Stromal cell of bone marrow (primary cell): ENCODE measurements around the gene NTN1.
"Not testable (repeated sequence)": the region's sequence is repeated elsewhere in the genome, so short reads cannot be mapped to it uniquely, and the experiment has no call there.

Source experiments
- DNase-seq: peaks from one replicate; pipeline ENCODE4 v3.0.0-alpha.2; 2012; ENCODE audit warnings: low read depth

The NTN1 gene

DNA sequence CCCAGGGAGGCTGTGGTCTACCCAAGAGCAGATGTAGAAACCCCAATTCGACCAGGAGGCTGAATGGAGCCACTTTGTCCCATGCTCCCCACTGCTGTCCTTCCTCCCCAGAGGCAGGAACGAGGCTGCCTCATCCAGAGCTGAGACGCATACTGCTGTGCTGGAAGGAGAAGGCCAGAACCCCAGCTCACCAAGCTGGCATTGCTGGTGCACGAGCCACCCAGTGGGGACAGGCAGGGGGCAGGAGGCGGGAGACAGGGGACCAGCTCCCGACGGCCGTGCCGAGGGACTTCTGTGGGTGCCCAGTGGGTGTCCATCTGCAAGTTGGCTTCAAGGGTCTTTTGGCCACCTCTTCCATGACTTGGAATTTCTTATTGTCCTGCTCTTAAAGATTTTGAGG is 66.6 kb downstream of the NTN1 start:
- no peak for DNase-seq

DNA sequence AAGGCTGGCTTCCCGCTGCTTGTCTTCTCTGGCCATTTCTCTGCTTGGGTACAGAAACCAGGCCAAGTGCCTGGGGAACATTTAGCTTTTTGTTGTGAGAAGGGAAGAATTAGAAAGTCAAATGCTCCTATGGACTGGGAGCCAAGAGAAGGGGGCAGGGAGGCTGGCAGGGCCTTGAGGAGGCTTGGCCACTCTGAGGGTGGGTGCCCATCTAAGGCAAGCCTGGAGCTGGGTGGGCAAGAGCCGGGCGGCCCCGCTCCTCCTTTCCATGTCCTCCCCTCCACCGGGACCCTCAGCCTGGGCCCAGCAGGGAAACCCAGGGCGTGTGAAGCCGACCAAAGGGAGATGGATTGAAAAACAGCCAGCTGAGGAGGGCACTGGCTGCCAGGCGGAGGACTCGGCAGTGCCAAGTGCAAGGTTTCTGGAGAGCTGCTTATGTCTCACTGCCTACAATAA is 69.4 kb downstream of the NTN1 start:
- DNase-seq, result no peak

DNA sequence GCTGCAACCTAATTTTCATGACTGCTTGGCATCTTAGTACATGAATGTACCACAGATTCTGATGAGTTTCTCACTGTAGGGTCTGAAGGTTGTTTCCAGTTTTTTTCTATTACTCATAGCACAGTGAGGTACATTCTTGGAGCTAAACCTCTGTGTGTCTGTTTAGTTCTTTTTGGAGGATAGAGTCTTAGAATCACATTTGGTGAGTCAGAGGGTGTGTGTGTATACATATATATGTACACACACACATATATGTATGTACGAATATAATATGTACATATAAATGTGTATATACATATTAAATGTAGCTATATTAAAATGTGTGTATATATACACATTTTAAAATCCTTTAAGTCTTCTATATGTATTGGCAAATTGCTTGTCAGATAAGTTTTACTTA is 72.9 kb downstream of the NTN1 start:
- DNase-seq, result no peak

GRCh38 chr17:9095390-9095789 is 74.1 kb downstream of the NTN1 start:
- DNase-seq, result no peak

DNA sequence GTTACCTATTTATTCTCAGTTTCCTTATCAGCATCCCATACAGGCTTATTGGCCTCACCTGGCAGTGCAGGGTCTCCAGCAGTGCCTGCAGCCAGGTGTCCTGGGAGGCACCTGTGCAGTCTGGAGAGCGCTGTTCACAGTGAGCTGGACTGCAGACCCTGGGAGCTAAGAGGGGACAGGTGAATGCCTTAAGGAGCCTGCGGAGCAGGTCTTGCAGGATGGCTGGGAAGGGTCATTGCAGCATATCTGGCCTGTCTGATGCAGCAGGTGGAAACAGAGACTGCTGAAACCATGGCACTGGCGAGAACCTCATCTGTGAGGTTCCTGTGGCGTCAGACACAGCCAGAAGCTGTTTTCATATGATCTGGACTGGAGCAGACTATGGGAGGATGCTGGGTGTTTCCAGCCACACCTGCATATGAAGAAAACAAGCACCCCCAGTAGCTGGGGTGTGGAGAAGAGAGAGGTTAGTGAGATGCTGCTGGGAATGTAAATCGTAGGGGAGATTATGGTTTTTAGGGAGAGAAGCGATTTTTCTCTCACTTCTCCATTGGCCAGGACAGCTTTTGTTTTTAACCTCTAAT is 77.0 kb downstream of the NTN1 start:
- no peak for DNase-seq

DNA sequence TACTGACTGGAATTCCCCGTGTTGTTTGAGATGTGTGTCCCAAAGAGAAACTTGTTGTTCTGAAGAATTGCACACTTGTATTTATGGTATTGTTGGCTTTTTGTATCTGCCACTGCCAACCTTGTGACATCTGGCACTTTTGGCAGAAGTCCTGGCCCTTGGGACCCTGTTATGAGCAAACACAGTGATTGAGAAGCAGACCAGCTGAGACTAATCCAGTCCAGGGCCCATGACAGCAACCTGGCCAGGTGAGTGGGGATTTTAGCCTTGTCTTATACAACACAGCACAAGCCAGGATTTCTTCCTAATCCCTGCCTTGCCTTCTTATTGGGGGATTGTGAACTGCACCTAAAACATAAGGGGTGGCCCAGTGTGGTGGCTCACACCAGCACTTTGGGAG is 80.0 kb downstream of the NTN1 start:
- DNase-seq, result no peak

GRCh38 chr17:9103193-9103592 is 81.9 kb downstream of the NTN1 start:
- DNase-seq, result not testable (repeated sequence)

DNA sequence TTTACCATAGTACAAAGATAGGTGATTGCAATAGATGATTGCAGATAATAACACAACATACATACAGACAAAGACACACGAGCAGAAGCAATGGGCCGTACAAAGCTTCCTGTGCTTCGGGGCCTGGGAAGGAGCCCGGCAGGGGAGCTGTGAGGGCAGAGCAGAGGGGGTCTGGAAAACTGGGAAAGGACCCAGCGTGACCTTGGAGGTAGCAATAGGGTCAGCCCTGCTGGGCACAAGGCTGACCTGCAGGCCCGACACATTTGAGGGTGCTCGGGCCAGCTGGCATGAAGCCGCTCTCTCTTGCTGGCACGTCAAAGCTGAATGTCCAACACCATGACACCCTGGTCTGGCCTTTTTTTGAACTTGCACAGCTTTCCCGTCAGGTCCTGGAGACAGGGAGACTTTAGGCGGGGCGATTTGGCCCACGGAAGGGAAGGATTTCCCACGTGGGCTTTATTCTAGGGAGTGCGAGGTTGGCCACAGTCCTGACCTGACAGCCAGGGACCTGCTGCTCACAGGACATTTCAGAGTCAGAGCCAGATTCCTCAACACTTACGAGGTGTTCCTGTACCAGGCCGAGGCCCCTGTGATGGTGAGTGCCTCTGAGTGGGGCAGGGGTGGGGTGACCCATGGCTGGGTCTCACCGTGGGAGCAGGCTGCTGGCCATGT is 83.2 kb downstream of the NTN1 start:
- no peak for DNase-seq

DNA sequence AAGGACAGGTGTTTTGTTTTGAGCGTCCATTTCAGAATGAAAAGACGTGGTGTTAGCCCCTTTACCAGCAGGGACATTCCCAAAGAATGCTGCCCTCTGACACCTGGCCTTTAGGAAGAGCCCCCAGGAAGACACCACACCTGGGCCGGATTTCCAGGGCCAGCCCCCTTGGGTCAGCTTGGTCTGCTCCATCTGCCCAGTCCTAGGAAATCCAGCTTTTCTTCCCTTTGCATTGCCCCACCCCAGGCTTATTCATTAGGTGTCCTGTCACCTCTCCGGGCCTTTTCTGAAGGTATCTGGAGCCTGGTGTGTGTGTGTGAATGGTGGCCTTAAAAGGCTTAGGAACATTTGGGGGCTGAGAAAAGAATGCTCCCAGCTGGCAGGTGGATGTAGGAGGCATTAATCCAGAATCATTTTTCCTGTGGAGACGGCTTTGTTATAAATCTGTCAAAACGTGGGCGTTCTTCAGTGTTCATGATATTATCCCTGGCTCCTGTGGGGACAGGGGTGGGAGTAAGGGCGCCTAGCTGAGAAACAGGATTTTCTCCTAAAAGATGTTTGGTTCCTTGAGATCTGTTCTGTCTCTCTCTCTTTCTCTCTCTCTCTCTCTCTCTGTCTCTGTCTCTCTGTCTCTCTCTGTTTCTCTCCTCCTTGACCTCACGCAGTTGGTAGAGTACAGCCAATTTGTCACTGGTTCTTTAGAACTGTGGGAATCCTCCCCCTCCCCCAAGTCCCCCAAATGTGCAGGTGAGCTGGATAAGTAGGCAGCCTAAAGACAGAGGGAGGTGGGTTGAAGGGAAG is 84.0 kb downstream of the NTN1 start:
- no peak for DNase-seq

DNA sequence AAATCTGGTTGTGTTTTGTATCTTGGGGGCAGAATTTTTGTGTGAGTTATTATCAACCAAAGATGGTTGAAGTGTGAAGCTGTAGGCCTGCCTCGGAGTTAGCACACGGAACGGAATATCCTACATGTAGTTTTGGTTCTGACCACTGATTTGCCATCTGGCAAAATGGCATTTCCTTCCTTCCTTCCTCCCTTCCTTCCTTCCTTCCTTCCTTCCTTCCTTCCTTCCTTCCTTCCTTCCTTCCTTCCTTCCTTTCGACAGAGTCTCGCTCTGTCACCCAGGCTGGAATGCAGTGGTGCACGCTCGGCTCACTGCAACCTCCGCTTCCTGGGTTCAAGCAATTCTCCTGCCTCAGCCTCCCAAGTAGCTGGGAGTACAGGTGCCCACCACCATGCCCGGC is 85.0 kb downstream of the NTN1 start:
- DNase-seq, result not testable (repeated sequence)

- no peak for DNase-seq
Observed at GRCh38 chr17:9107527-9107926, 86.2 kb downstream of the NTN1 start.

DNA sequence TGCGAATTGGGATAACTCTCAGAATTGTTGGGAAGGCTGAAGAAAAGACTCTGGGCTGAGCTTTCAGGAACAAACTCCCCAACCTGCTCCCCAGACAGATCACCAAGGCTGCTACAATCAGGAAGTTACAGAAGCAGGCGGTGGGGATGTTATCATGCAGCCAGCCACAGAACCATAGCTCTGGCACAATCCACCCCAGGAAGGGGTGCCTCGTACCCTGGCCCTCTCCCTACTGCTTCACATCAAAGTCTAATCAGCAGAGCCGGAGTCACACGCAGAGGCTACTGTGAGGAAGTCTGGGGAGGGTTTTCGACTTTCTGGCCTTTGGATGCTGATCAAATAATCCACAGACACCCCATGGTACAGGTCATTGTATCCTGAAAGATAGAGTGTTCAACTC is 86.8 kb downstream of the NTN1 start:
- no peak for DNase-seq

GRCh38 chr17:9109933-9110332 is 88.6 kb downstream of the NTN1 start:
- DNase-seq, result no peak

DNA sequence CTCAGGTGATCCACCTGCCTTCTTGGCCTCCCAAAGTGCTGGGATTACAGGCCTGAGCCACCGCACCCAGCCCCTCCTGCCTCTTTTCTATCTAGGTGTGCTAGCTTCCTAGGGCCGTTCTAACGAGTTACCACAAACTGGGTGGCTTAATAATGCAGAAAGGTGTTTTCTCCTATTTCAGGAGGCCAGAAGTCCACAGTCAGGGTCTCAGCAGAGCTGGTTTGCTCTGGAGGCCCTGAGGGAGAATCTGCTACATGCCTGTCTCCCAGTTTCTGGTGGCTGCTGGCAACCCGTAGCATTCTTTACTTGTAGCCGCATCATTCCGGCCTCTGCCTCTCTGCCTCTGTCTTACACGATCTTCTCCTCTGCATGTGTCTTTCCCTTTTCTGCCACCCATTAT is 89.2 kb downstream of the NTN1 start:
- no peak for DNase-seq

GRCh38 chr17:9115214-9116191 is 94.2 kb downstream of the NTN1 start:
- DNase-seq, result peak; percentile 20

DNA sequence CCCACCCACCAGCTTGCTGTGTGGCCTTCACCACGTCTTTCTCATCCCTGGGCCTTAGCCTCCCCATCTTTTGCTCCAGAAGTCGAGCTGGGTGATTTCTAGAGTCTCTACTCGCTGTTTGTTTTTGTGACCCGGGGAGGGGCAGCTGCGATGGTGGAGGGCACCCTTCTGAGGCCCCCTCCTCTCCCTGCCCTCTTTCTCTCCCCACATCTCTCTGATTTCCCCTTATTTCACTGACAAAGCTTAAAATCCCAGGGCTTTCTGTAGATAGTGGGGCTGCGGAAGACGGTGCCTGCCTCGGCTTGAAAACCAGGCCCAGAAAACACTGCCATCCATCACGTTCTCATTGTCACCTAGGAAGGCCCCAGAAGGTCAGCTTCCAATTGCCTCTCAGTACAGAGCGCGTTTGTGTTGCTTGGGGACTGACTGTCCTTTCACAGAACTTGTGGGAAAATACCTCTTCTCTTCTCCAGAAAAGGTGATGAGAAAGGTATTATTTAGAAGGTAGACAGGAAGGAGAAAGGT is 95.1 kb downstream of the NTN1 start:
- DNase-seq, result no peak

- no peak for DNase-seq
Observed at GRCh38 chr17:9116861-9117568, 95.7 kb downstream of the NTN1 start.

DNA sequence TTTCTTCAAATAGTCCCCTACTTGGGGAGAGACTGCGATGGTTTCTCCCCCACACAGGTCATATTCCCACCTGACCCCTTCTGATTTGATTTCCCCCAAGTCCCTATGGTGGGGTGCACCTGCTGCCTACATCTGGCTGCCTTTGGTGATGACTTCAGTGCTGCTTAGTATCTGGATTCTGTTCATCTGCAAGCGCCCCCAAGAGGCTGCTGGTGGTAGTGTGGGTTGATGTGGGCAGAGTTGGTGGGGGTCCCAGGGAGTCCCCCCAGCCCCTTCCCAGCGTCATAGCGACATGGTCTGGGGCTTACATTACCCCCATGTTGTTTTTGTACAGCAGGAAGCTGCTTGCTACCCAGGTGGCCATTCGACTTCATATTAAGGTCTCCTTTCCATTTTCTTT is 99.2 kb downstream of the NTN1 start:
- no peak for DNase-seq

GRCh38 chr17:9121186-9121820 is 100.0 kb downstream of the NTN1 start:
- DNase-seq, result no peak
